GM18517 (cell line): Measurements from ENCODE around the gene BMP5.

Experiments
- ATAC-seq: cut with Tn5 transposase; IDR thresholded peaks from one replicate; pipeline ENCODE4 v1.9.1; 2021; ENCODE audit warnings: mild to moderate bottlenecking, moderate library complexity; ENCODE audit not compliant: unreplicated experiment

Gene BMP5

GRCh38 chr6:55726144-55726543 lies 149.2 kb downstream of the BMP5 start:
- no peak for ATAC-seq

- no peak for ATAC-seq
These were observed 160.6 kb downstream of the BMP5 start for GRCh38 chr6:55714831-55715230.

GRCh38 chr6:55713436-55713835 lies 162.0 kb downstream of the BMP5 start:
- ATAC-seq = no peak

- ATAC-seq = no peak
These were observed 166.7 kb downstream of the BMP5 start for GRCh38 chr6:55708711-55709110.

GRCh38 chr6:55705451-55706440 lies 169.6 kb downstream of the BMP5 start:
- no peak for ATAC-seq

- no peak for ATAC-seq
These were observed 171.0 kb downstream of the BMP5 start for GRCh38 chr6:55704421-55704820.
